Sigmoid colon (tissue), 4 donors: ENCODE data around the gene LMBR1.

ENCODE experiments used
- EP300 ChIP-seq, 4 donors: sonication (generic); formaldehyde crosslinking; IDR thresholded peaks; one replicate each; pipeline ENCODE4 v1.6.1; 2017; ENCODE audit warnings: antibody characterized with exemption in 4 of 4
- POLR2A ChIP-seq, 2 donors: fragments of 450-650 bp; IDR thresholded peaks; one replicate each; pipeline ENCODE4 v1.6.1; 2016; ENCODE audit warnings: antibody characterized with exemption in 2 of 2, mild to moderate bottlenecking in 2 of 2, moderate library complexity in 2 of 2
- TF ChIP-seq, protein P1 (sequence below), 4 experiments: fragments of 450-650 bp in 3 of 4; fragments of 200-600 bp in 1 of 4; IDR thresholded peaks; one replicate each; pipeline ENCODE4 v1.5.1; 2016 to 2019; ENCODE audit warnings: antibody characterized with exemption in 4 of 4, mild to moderate bottlenecking in 3 of 4, moderate library complexity in 2 of 4

- TF ChIP-seq, protein P1, sequence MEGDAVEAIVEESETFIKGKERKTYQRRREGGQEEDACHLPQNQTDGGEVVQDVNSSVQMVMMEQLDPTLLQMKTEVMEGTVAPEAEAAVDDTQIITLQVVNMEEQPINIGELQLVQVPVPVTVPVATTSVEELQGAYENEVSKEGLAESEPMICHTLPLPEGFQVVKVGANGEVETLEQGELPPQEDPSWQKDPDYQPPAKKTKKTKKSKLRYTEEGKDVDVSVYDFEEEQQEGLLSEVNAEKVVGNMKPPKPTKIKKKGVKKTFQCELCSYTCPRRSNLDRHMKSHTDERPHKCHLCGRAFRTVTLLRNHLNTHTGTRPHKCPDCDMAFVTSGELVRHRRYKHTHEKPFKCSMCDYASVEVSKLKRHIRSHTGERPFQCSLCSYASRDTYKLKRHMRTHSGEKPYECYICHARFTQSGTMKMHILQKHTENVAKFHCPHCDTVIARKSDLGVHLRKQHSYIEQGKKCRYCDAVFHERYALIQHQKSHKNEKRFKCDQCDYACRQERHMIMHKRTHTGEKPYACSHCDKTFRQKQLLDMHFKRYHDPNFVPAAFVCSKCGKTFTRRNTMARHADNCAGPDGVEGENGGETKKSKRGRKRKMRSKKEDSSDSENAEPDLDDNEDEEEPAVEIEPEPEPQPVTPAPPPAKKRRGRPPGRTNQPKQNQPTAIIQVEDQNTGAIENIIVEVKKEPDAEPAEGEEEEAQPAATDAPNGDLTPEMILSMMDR (IDR thresholded peaks at IDR 0.05): no peak
- TF ChIP-seq EP300 (IDR thresholded peaks at IDR 0.05) (no peak), POLR2A (IDR thresholded peaks at IDR 0.05) (no peak)
These were observed 6.8 kb downstream of the LMBR1 start for GRCh38 chr7:156886020-156886795.
